GM18519 (cell line): Measurements from ENCODE around the gene PTGIS.

ENCODE experiments used
- ATAC-seq: cut with Tn5 transposase; IDR thresholded peaks from one replicate; pipeline ENCODE4 v1.9.1; 2021; ENCODE audit warnings: mild to moderate bottlenecking, moderate library complexity; ENCODE audit not compliant: unreplicated experiment, low FRiP score

PTGIS gene

DNA sequence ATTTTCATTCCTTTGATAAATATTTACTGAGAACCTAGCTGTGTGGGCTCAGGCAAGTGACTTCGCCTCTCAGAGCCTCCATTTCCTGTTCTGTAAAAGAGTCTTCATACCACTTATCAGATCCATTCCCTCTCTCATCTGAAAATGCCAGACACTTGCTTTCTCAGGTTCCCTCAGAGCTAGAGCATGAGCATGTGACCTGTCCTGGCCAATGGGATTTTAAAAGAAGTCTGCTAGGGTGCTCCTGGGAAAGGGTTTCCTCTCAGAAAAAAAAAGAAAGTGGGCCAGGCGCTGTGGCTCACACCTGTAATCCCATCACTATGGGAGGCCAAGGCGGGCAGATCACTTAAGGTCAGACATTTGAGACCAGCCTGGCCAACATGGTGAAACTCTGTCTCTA is 90.7 kb downstream of the PTGIS start:
- ATAC-seq: no peak

DNA sequence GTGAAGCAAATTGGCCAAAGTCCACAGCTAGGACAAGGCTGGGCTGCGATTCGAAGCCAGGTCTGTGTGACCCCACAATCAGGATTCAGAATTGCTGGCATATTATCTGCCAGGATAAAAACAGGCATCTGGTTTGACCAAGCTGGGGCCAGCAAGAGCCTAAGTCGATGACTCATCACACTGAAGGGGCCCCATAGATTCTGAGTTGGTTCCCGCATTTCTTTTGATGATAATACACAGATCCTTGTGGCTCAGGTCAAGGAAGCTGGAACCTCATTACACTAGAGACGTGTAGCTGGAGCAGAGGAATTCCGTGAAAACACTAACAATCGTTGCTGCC is 92.0 kb downstream of the PTGIS start:
- ATAC-seq: no peak

DNA sequence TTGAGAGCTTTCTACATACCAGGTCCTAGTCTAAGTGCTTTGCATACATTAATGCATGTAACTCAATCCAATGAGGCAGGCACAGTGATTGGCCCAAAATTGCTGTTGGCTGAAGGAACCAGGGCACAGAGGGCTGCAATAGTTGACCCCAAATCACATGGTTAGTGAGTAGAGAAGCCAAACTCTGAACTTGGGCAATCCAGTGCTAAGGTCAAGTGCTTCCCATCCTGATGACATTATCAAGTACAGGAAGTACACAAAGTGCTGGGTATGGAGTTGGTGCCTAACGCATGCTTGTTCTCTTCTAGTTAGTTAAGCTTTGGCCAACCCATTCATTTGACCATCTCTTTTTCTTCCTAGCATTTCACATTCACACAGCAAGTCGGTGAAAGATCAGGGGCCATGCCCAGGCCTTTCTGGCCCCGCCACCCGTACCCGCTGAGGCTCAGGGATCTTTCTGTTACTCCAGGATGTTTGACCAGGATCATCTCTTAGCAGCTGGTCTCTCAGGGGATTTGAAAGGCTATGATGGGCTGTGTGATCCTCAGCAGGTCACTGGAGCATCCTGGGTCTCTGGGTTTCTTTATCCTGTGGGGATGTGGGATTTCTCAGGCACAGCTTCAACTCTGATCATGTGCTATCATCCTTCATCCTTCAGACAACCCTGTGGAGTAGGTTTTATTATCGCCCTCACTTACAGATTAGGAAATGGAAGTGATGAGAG is 92.5 kb downstream of the PTGIS start:
- ATAC-seq: no peak

DNA sequence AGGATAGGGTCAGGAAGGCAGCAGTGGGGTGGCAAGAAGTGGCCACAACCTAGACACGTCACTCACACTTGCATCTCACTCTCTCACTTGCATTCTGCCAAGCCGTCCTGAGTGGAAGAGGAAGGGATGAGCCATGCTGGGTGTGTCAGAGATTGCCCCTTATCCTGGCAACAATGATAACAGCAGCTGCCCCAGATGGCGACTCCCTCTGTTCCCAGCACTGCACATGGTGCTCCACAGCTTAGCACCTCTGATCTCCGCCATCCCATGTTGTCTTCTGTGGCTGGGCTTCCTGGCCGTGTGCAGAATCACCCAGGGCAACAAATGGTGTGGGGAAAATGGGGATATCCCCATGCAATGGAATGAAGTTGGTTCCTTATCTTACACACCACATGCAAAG is 96.5 kb downstream of the PTGIS start:
- no peak for ATAC-seq

DNA sequence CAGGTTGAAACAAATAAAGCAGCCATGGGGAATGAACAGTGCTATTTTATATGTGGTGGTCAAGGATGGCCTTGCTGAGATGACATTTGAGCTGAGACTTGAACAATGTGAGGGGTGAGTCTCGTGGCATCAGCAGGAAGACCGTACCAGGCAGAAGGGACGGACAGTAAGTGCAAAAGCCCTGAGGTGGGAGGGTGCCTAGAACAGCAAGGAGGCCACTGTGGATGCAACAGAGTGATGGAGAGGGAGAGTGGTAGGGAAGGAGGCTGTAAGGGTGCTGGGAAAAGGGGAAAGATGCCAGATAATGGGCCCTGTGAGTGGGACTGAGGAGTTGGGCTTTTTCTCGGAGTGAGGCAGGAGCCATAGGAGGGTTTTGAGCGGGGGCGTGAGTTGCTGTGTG is 97.0 kb downstream of the PTGIS start:
- no peak for ATAC-seq

DNA sequence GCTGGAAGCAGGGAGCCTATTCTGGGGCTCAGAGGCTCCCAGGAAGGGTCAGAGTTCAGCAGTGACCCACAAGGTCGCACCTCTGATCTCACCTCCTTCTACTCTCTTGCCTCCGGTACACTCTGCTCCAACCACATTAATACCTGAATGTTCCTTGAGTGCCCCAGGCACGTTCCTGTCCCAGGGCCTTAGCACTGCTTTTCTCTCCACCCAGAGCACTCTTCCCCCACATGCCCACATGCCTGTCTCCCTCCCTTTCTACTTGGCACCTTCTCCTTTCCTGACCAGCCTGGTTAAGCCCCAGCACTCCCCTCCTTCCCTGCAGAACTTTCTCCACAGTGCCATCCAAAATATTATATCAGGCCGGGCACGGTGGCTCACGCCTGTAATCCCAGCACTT is 98.9 kb downstream of the PTGIS start:
- no peak for ATAC-seq

DNA sequence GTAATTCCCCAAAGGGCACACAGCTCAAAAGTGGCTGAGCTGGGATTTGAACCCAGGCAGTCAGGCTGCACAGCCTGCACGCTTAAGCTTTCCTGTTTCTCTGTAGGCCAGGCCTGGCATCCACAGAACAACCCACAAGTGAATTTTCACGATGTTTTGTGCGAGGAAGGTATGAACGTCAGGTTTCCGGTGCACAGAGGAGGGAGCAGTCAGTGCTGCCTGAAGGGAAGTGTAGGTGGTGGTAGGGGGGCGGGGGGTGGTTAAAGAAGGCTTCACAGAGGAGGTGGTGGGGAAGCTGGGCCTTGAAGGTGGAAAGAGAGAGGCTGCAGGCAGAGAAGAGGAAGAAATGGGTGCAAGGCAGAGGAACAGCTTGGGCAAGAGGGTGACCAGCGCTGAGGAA is 99.5 kb downstream of the PTGIS start:
- no peak for ATAC-seq

DNA sequence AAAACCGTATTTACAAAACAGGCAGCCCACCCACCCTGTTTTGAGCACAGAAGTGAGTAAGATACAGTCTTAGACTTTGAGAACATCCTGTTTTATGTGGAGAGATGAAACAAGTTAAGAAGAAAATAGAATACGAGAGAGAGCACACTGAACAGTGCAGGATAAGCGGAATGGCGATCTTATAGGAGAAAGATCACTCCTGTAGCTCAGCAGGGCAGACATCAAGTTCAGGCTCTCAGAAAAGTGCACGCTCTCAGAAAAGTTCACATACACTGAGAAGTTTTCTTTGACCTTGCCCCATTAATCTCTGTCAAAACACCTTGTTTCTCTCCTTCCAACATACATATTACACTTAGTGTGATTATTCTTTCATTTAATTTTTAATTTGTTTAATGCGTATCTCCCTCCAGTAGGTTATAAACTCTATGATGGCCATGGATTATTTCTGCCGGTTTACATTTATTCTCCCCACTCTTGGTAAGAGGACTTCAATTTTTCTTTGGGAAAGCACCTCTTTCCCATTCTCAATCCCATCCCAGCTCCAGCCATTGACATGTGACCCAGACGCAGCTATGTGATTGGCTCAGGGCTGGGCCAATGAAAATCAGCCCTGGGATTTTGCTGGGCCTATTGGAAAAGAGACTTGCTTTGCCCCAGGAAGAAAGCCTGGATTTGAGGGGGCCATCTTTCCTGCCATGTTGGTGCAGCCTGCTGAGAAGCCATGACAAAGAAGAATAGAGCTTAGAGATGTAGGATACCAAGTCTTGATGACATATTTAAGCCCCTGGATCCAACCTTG is 101.6 kb downstream of the PTGIS start:
- ATAC-seq: no peak

DNA sequence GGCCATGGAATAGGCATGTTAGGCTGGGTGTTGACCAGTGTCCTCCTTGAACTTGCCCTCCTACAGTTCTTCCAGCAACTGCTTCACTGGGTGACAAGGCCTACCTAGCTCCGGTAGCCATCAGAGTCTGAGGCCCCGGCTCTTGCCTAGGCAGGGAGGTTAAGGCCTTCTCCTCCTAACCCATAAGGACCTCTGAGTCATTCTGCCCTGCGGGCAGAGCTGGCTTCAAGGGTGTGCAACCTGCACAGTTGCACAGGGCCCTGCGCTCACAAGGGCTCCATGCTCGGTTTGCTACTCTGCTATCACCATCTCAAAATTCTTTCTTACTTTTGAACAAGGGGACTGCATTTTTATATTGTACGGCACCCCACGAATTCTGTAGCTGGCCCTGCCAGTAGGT is 103.4 kb downstream of the PTGIS start:
- no peak for ATAC-seq

DNA sequence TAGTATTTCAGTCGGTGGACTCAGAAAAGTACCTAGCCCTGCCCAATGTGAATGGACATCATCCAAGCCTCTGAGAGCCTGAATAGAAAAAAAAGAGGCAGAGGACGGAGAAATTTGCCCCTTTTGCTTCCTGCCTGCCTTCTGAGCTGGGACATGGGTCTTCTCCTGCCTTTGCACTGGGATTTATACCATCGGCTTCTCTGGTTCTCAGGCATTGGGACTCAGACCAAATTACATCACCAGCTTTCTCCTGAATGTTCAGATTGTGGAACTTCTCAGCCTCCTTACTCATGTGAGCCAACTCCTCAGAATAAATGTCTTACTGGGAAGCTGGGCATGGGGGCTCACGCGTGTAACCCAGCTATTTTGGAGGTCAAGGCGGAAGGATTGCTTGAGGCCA is 105.3 kb downstream of the PTGIS start:
- no peak for ATAC-seq

DNA sequence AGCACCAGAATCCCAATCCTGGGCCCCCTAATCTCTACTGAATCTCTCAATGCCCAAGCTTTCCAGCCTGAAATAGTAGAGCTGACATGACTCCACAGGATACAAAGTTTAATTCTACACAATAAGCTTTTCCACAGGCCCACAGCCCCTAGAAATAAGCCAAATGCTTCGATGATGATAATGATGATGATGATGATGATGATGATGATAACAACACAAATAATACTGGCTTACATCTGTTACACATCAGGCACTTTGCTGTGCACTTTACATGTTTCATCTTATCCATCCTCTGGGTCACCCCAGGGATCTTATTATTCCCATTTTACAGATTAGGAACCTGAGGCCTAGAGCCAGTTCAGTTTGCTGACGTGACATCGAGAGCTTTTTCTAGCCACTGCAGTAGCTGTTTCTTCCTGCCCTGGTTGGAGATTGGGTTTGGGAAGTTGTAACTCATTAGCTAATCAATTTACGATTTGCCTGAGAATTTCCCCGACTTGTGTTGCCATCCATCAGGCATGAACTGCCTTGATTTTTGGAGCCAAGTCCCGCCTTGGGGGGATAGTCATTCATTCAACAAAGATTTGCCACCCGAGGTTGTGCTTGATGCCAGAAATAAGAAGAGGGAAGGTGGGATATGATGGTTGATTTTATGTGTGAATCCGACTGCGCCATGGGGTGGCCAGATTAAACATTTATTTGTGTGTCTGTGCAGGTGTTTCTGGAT is 105.9 kb downstream of the PTGIS start:
- ATAC-seq: no peak

DNA sequence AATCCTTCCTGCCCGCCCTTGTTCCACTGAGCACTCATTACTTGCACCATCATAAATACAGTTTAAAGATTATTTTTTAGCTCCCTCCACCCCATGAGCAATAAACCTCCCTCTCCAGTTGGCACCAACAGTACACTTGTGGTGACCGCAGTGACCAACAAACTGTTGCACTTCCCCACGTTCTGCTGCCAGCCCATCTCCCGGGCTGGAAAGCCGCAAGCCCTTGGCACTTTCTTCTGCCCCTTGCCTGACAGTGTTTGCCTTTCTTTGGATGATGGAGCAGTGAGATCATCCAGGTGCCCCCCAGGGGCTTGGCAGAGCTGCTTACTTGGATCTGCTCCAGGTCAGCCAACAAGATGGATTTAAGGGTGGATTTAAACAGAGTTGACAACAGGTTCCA is 107.0 kb downstream of the PTGIS start:
- no peak for ATAC-seq

DNA sequence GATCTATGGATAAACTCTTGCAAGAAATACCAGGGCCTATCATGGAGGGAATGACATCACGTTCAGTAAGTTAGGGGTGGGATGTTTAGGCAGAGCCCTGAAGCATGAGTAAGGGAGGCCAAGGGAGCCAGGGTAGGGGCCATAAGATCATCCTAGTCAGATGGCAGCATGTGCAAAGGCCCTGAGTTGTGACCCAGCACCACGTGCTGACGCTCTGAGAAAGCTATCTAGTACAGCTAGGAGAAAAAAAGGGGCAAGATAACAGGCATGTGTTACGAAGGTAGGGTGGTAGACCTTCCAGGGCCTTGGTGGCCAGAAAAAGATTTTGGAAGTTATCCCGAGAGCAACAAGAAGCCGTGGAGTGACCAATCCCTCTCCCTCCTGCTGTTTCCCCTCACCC is 107.8 kb downstream of the PTGIS start:
- no peak for ATAC-seq

DNA sequence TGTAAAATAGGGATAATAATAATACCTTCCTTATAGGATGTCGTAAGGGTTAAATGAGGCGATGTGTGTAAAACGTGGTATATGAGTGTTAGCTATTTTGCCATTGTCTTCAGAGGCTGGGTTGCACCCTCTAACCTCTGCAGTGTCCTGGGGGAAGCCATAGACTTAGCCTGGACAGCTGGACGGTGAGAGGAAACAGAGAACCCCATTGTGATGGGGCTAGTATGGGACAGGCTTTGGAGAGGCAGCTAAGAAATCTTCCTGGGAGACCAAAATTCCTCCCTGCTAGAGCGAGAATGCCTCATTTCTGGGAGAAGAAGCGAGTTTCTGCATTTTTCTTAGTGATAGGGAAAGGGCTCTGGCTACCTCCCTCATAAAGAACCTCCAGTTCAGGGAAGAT is 108.3 kb downstream of the PTGIS start:
- ATAC-seq: no peak

DNA sequence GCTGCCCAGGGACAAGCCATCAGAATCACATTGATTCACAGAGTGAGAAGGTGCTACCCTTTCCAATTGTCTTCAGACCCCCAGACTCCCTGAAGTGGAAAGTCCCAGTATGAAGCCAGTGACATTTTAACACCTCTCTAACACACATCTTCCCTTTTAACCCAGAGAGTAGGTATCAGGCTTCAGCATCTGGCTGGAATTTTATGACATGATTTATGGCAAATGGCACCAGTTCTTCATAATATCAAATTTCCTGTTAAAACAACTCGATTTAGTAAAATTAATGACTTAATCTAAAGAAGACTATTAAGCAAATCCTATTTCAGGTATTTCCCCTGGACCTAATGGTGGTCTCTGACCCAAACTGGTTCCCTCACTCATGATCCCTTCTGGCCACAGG is 110.5 kb downstream of the PTGIS start:
- no peak for ATAC-seq

DNA sequence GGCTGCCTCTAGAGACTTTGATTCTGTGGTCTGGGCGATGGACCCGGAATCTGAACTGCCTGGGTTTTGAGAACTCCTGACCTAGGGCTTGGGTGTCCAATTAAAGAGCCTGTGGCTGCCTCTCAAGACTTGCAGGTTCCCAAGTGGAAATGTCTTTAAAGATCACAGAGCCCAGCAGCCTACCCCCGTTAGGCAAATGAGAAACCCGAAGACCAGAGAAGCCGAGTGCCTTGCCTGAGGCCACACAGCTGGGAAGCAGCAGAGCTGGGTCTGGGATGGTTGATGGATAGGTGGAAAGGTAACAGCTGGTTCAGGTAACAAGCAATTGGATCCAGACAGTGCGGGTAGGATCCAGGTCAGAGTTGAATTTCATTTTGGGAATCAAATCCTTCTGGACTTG is 111.3 kb downstream of the PTGIS start:
- no peak for ATAC-seq

DNA sequence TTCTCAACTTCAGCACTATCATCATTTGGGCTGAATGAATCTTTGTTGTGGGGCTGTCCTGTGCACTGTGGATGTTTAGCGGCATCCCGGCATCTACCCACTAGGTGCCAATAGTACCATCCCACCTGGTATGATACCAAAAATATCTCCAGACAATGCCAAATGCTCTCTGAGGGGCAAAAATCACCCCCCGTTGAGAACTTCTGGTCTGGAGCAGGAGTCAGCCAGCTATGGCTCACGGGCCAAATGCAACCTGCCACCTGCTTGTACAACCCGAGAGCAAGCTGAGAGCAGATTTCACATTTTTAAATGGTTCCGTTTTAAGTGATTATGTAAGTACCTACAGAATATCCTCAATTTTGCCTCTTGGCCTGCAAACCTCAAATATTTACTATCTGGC is 112.2 kb downstream of the PTGIS start:
- ATAC-seq: no peak
